HG03139 (cell line): ENCODE measurements around the gene EXTL1.
A peak's percentile ranks its signal among the peaks of the same experiment; 100 is the strongest.

Source experiments
- ATAC-seq: cut with Tn5 transposase; IDR thresholded peaks from one replicate; pipeline ENCODE4 v1.9.1; 2021; ENCODE audit not compliant: unreplicated experiment

Gene EXTL1

DNA sequence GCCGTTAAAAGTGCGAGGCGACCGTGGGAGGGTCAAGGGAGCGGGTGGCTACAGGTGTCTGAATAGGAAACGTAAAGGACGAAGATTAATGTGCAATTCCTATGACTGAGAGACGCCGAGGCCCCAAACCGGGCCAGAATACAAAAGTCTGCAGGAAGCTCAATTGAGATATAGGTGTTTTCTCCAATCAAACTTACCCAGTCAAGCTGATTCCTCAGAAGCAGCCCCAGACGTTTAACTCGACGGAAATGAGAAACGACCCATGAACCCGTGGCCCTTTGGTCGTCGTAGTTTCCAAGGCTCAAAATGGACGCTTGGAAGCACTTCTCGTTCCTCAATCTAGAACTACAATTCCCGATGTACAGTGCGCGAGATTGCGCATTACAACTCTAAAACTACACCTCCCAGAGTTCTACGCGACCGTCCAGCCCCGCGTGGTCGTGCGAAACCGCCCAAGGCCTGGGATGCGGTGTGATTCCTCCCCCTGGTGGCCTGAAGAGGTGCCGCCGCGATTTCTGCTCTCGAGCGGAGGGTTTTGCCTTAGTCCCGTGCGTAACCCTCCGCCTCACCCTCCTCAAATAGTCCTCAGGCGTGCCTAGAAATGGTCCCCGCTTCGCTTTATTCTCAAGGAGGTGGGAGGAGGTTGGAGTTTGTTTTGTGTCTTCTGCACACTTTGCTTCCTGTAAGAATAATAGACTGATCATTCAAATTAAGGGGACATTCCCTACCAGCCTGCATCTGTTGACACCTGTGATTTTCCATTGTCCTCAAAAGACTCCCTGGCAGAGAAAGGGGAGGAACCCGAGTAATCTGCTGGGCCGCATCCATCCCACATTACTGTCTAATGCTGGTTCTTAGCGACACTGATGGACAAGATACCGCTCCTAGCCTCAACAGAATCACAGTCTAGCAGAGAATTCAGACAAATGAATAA is 23.5 kb upstream of the EXTL1 start, which contains the start of gene PAFAH2:
TSS of gene PAFAH2 (minus strand) at position 236 of the 934 bp plus-strand sequence. CDS start 7,247 bp downstream, outside the sequence.
- peak; percentile 93 for ATAC-seq

DNA sequence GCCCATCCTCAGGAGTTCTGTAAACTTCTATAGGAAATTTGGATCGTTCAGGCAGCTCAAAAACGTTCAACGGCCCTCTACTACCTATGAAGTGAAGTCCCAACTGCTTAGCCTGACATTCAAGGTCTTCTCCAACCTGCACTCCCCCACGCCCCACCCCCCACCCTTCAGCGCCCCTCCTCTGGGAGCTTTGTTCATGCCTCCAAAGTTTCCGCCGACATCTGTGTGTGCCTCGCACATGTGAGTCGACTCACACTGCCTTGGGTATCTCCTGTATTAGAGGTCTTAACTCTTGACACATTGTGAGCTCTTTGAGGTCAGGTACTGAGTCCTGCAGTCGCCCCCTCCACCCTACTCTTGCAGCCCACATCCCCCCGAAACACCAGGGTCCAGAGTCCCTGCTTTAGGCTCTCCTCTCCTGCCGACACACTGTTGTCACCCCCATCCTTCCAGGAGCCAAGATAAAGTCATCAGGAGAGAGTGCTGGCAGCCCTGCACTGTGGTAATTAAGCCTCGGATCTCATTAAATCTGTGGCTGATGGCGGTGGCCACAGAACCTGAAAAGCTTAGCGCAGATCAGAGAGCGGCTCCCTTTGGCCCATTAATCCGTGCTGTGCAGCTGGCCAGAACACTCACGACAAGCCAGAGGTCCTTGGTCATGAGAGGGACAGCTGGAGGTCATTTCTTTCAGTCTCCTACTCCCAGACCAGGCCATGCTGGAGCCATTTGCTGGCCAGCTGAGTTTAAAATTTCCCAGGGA is 22.4 kb upstream of the EXTL1 start:
- no peak for ATAC-seq

DNA sequence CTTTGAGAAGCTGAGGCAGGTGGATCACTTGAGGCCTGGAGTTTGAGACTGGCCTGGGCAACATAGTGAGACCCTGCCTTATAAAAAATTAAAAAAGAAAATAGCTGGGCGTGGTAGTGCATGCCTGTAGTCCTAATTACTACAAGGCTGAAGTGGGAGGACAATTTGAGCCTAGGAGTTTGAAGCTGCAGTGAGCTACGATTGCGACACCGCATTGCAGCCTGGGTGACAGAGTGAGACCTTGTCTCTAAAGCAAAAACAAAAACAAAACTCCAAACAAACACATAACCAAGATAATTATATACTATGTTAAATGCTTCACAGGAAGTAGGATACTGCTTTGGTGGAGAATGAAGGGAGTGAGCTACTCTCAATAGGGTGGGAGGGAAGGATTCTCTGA is 18.3 kb upstream of the EXTL1 start:
- no peak for ATAC-seq

DNA sequence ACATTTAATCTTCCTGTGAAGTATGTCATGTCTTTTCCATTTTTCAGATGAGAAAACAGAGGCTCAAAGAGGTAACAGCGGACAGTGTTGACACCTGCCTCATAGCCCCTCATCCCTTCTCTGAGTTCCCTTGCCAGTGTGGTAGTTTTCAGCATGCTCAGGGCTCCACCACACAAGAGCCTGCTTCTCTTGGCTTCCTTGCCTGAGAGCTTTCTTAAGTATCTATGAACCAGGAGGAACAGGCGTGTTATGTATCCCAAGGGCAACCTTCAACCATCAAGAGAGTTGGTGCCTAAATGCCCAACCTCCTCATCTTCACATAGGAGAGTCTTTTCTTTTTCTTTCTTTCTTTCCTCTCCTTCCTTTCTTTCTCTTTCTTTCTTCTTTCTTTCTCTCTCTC is 17.8 kb upstream of the EXTL1 start:
- ATAC-seq, result no peak

DNA sequence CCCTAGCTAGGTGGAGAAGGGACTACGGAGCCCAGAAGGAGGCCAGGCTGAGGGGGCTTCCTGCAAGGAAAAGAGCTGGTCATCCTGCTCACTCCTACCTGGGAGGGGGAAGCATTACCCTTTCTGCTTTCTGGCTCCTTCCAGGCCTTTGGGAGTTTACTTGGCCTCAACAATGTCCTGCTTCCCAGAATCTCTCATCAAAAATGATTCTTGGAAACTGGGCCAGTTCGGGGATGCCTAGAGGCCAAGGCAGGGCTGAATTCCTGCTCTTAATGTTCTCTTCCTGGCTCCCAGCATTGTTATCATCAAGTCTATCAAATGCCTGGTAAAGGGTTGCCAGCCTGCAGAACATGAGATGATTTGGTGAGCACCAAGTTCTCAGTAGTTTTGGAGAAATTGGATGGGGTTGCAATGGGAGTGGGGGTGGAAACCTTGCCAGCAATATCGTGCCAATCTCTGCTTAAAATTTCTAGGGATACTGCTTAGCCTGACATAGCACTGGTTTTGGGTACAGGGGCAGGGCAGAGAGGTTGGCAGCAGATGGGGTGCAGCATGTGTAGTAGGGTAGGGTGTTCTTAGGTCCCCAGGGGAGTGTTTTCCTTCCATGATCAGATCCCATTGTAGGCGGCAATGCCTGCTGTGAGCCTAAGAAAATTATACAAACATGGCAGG is 16.0 kb upstream of the EXTL1 start:
- no peak for ATAC-seq

DNA sequence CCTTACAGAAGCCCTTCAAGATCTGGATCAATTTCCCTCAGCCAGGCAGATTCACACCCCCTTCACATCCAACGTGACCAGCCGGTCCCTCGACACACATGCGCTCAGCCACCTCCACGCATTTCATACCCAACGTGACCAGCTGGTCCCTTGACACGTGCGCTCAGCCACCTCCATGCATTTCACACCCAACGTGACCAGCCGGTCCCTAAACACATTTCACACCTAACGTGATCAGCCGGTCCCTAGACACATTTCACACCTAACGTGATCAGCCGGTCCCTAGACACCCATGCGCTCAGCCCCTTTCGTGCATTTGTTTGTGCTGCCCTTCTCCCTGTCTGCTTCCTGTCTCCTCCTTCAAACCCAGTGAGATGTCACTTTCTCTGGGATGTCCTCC is 14.9 kb upstream of the EXTL1 start:
- ATAC-seq, result no peak

DNA sequence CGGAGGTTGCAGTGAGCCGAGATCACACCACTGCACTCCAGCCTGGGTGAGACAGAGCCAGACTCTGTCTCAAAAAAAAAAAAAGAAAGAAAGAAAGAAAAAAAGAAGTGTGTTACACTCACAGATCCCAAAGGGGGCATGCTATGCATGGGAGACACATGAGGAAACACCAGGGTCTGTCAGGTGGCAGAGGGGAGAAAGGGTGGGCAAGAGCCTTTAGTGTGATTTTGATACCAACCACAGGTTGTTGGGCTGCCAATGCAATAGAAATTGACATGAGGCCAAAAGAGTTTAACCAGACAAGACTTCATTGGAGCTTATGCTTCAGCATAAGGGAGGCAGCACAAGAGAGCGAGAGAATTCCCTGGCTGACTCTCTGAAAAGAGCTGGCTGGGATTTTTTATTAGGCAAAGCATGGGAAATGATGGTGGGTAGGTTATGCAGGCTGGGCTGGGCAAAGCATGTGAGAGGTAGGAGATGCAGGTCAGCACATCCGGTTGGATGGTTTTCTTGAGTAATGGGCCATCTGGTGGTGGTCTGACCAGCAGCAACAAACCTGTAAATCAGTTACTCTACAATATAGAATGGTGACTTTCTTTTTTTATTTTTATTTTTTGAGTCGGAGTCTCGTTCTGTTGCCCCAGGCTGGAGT is 11.7 kb upstream of the EXTL1 start:
- ATAC-seq, result no peak

DNA sequence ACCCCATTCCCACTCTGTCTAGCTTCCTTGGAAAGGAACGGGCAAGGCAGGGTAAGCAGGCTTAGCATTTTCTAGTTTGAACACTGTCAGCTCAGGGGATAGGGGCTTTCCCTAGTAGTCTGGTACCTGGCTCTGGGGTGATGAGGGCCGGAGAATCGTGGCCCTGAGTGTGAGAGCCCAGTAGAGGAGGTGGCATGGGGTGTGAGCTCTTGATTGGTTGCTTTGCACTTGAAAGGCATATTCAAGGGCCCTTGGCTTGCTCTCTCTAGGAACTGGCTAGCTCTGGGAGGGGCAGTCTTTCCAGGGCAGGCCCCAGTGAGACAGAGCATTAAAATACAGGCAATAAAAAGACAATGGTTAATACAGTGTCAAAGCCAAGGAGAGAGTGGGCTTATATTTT is 10.8 kb upstream of the EXTL1 start:
- no peak for ATAC-seq

DNA sequence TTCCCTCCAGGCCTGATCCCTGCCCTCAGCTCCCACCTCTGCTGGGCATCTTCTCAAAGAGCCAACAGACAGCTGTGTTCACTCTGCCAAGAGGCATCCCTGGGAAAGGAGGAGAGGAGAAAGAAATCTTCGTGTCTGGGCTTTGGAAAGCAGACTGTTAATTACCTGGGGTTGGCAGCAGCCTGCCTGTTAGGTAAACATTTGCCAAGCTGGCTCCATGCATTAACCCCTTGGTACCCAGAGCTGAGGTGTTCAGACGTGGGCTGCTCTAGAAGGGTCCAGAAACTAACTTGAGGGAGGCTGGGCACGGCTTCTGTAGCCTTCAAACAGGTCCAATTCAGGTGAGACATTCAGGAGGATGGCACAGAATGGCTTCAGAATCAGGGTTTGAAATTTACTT is 8.7 kb upstream of the EXTL1 start:
- no peak for ATAC-seq

DNA sequence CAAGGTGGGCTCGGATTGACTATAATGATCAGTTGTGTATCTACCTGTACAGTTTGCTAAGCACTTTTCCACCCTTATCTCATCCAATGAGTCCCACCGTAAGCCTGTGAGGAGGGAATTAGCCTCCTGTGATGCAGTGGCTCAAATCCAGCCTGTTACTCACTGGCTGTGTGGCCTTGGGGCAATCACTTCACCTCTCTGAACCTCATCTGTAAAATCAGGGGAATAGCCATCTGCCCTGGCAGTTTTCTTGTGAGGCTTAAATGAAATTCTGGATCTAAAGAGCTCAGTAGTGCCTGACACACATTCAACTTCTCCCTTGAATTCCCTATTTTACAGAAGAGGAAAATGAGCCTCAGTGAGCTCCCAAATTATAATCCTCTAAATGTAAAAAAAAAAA is 7.4 kb upstream of the EXTL1 start:
- ATAC-seq, result no peak

DNA sequence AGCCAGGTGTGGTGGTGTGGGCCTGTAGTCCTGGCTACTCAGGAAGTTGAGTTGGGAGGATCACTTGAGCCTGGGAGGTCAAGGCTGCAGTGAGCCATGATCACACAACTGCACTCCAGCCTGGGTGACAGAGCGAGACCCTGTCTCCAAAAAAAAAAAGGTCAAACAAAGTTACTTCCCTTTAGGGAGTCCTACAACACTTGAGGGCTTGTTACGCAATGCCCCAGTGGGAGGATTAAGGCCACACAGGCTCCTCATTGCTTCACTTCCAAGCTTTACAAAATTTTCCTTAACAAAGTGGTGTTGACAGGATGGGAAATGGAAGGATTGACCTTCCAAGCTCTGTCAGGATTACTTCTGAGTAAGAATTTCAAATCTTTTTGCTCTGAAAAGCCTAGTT is 6.2 kb upstream of the EXTL1 start:
- no peak for ATAC-seq

DNA sequence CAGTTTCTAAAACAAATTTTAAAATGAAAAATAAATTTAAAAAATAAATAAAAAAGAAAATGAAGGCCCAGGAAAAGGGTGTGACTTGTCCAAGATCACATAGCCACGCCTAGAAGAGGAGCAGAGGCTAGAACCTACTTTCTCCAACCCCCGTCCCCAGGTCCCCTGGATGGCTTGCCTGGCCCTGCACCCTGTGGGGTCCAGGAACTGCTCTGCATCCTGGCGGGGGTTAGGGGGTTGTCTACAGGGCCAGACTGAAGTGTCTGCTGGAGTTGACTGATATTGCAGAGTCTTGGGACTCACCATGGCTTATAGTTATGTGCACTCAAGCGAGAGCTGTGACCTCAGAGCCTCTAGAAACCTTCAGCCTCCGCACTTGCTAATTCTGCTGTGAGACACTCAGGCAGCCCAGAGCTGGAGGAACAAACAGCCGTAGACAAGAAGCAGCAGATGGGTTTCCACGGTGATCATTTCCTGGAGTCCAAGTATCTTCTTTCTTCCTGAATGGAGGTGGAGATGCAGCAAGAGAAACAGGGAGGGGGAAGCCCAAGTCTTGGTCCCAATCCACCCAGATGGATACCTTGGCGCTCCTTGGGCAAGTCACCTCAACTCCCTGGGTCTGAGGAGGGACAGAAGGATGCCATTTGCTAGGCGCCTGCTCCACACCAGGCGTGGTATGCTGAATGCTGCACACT is 5.2 kb upstream of the EXTL1 start:
- no peak for ATAC-seq

DNA sequence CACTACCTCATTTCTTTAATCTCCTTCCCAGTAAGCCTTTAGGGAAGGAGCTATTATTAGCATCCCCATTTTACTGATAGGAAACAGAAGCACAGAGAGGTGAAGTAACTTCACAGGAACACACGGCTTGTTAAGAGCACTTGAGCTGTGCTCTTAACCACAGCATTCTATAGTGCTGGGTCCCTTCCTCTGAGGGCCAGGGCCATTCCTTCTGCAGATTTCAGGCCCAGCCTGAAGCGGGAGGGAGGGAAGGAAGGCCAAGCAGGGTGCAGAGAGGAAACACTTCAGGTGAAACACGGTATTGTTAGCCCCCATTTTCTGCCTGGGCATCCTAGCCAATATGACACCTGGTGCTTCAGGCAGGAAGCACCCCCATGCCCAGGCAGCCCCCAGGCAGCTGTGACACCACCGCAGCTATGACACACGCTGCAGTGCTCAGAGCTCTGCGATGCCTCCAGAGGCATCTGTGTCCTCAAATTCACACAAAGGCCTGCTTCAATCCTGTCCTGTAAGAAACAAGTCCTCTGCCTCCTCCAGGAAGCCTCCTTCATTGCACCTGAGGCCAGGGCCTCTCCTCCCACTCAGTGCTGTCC is 4.5 kb upstream of the EXTL1 start:
- no peak for ATAC-seq

DNA sequence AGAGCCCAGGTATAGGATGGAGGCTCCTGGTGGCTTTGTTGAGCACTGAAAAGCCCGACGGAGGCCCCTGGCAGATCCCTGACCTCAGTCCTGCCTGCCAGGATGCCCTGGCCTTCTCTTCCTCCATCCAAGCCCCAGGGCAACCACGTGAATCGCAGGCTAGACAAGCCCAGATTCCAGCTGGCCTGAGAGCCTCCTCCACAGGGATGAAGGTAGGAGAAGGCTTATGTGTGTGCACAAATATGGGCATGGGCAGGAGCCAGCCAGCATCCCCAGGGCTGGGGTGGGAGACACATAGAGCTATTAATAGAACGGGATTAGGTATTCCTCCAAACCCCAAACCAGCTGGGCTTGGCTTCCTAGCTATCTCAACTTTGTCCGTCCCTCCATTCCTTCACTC is 4.0 kb upstream of the EXTL1 start:
- ATAC-seq, result no peak

DNA sequence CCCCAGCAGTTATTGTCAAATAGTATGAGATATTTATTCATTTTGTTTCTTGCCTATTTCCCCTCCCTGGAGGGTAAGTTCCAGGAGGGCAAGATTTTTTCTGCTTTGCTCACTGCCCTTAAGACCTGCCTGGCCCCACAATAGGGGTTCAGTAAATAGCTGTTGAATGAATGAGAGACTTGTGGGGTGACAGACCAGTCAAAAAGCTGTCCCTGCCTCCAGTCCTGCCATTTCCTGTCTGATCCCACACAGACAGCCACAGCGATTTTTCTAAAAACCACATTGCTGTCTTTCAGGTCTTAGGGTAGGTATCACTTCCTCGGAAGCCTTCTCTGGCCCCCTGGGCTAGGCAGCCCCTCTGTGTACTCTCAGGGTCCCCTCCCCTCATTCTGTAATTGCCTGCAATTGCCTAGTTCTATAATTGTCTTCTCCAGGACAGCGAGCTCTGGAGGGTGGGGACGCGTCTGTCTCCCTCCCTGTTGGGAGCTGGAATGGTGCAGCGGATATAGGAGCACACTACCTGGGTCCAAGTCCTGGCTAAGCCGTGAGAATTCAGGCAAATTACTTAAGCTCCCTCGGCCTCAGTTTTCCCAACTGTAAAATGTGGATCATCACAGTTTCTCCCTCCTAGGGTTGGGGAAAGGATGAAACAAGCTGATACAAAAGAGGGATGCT is 1.8 kb upstream of the EXTL1 start:
- ATAC-seq, result no peak

DNA sequence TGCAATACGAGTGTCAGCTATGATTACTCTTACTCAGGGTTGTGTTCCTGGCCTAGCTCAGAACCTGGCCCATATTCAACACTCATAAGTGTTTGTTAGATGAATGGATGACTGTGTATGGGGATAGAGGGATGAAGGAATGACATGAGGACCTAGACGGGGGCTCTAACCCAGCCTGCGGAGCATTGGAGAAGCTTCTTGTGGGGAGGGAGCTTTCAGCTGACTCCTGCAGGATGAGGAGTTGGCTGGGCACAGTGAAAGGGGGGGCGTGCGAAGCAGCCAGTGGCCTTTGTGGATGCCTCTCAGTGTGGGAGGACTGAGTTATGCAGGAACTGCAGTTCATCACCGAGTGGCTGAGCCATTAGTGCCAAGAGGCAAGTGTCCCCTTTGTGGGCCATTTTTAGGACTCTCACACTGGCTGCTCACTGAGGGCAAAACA is 1.2 kb upstream of the EXTL1 start:
- ATAC-seq, result no peak

DNA sequence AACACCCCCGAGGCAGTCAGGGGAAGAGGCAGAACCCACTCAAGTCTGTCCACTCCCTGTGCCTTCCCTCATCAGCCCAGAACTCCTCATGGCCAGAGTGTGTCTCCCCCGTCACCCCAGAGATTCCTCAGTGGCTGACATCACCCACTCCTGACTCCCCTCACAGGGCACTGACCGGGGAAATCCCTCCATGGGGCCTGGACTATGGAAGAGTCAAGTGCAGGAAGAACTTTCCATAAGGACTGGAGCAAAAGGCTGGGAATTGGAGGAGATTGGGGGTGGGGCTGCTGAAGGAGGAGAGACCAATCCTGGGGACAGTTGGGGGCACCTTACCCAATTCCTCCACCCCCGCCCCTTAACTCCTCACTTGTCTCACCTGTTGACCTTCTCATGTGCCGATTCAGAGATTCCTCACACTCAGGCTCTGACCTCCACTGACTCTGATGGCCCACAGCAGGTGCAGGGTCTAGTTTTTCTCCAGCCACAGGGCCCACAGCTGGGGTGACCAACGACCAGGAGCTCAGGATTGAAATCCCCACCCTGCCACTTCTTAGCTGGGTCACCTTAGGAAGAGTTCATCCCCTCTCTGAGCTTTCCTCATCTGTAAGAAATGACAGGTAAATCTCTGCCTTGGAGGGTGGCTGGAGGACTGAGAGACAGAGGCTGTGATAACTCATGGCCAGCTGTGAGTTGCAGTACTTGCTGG is 481 bp upstream of the EXTL1 start:
- ATAC-seq, result no peak

DNA sequence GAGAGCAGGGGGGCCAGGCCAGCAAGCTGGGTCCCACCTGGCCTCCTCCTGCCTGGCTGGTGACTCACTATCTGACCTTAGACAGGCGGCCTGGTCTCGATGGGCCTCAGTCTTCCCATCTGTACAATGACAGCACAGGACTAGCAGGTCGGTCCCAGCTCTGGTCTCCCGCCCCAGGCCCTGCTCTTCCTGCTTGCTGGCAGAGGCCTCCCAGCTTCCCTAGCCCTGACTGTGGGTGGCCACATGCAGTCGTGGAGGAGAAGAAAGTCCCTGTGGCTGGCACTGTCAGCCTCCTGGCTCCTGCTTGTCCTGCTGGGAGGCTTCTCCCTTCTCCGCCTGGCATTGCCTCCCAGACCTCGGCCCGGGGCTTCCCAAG is 817 bp downstream of the EXTL1 start:
- ATAC-seq, result no peak

DNA sequence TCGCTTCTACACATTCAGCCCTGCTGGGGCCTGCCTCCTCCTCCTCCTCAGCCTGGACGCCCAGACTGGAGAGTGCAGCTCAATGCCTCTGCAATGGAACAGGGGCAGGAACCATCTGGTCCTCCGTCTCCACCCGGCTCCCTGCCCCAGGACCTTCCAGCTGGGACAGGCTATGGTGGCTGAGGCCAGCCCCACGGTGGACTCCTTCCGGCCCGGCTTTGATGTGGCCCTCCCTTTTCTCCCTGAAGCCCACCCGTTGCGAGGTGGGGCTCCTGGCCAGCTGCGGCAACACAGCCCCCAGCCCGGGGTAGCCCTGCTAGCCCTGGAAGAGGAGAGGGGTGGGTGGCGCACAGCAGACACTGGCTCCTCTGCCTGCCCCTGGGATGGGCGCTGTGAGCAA is 1.4 kb downstream of the EXTL1 start:
- ATAC-seq, result no peak
